ENCODE measurements around the gene TPCN2. TPM values are rescaled to one million over a fixed set of nuclear protein-coding genes. Genes with fewer than 3 reads are reported as not detected.
A peak's percentile ranks its signal among the peaks of the same experiment; 100 is the strongest.

The TPCN2 gene
- total RNA-seq, 1 donor from 2014 or later = 9.5 TPM

- DNase-seq (ENCODE audit: low read depth) = no peak
- TF ChIP-seq CTCF (IDR thresholded peaks at IDR 0.05; ENCODE audit: insufficient read depth, low read depth, low read length) (no peak), EZH2 (IDR thresholded peaks at IDR 0.05; ENCODE audit: insufficient read depth, low read length) (no peak)
- Histone ChIP-seq H3K4me2 (ENCODE audit: low read length) (no peak overlapping the region), H4K20me1 (ENCODE audit: insufficient read depth, low read length) (peaks cover 2% of the 10 kb centered on the region), H3K4me3 (ENCODE audit: insufficient read depth, low read depth, low read length) (no peak overlapping the region), H3K9me3 (ENCODE audit: insufficient read depth, low read depth, low read length) (no peaks in the 10 kb centered on the region), H3K27ac (ENCODE audit: low read depth, low read length) (no peak overlapping the region), H3K79me2 (ENCODE audit: insufficient read depth, low read length) (no peaks in the 10 kb centered on the region), H3K9ac (ENCODE audit: low read length) (no peak overlapping the region), H2AFZ (ENCODE audit: low read depth, low read length) (no peak overlapping the region), H3K4me1 (ENCODE audit: insufficient read depth, low read length) (no peaks in the 10 kb centered on the region), H3K36me3 (ENCODE audit: insufficient read depth, low read length) (no peaks in the 10 kb centered on the region), H3K27me3 (ENCODE audit: insufficient read depth, low read length) (peaks cover 8% of the 10 kb centered on the region)
- H3K27me3 Mint-ChIP-seq (ENCODE audit: low read depth, unreplicated experiment) = peaks cover 49% of the 10 kb centered on the region
- no peaks in the 10 kb centered on the region for H3K9me3 Mint-ChIP-seq (ENCODE audit: unreplicated experiment)
- peaks cover 2% of the 10 kb centered on the region for H3K36me3 Mint-ChIP-seq (ENCODE audit: low read depth, unreplicated experiment)
- no peak for FAIRE-seq
- H3K27ac Mint-ChIP-seq (ENCODE audit: unreplicated experiment) = no peak overlapping the region
- no peak overlapping the region for H3K4me3 Mint-ChIP-seq (ENCODE audit: unreplicated experiment)
- no peaks in the 10 kb centered on the region for H3K4me1 Mint-ChIP-seq (ENCODE audit: low read depth, unreplicated experiment)
Observed at GRCh38 chr11:69101792-69102695, 53.3 kb downstream of the TPCN2 start.

GRCh38 chr11:69102732-69103615 is 54.2 kb downstream of the TPCN2 start:
- Histone ChIP-seq H3K9ac (ENCODE audit: low read length) (no peak overlapping the region), H3K27ac (ENCODE audit: low read depth, low read length) (no peak overlapping the region), H3K4me2 (ENCODE audit: low read length) (no peak overlapping the region), H3K9me3 (ENCODE audit: insufficient read depth, low read depth, low read length) (peaks cover 6% of the 10 kb centered on the region), H3K4me3 (ENCODE audit: insufficient read depth, low read depth, low read length) (no peak overlapping the region), H3K4me1 (ENCODE audit: insufficient read depth, low read length) (no peaks in the 10 kb centered on the region), H3K79me2 (ENCODE audit: insufficient read depth, low read length) (no peaks in the 10 kb centered on the region), H3K27me3 (ENCODE audit: insufficient read depth, low read length) (peaks cover 8% of the 10 kb centered on the region), H4K20me1 (ENCODE audit: insufficient read depth, low read length) (peaks cover 2% of the 10 kb centered on the region), H3K36me3 (ENCODE audit: insufficient read depth, low read length) (no peaks in the 10 kb centered on the region), H2AFZ (ENCODE audit: low read depth, low read length) (no peak overlapping the region)
- DNase-seq (ENCODE audit: low read depth) = no peak
- Mint-ChIP-seq H3K4me3 (ENCODE audit: unreplicated experiment) (no peak overlapping the region), H3K27ac (ENCODE audit: unreplicated experiment) (no peak overlapping the region), H3K36me3 (ENCODE audit: low read depth, unreplicated experiment) (peaks cover 2% of the 10 kb centered on the region), H3K4me1 (ENCODE audit: low read depth, unreplicated experiment) (no peaks in the 10 kb centered on the region), H3K27me3 (ENCODE audit: low read depth, unreplicated experiment) (peaks cover 55% of the 10 kb centered on the region), H3K9me3 (ENCODE audit: unreplicated experiment) (no peaks in the 10 kb centered on the region)
- TF ChIP-seq CTCF (IDR thresholded peaks at IDR 0.05; ENCODE audit: insufficient read depth, low read depth, low read length) = peak; percentile 3
- TF ChIP-seq EZH2 (IDR thresholded peaks at IDR 0.05; ENCODE audit: insufficient read depth, low read length) = no peak
- no peak for FAIRE-seq
